Skeletal muscle tissue (tissue), 4 donors: ENCODE data around the gene CUBN. TPM values are rescaled to one million over a fixed set of nuclear protein-coding genes. Genes with fewer than 3 reads are reported as not detected.
A peak's percentile ranks its signal among the peaks of the same experiment; 100 is the strongest.

Experiments used
- H3K27ac ChIP-seq: one replicate; pipeline ENCODE4 v1.7.0; 2013; ENCODE audit warnings: mild to moderate bottlenecking, low read depth, low read length, inconsistent platforms
- H3K27me3 ChIP-seq, 3 donors: one replicate each; pipeline ENCODE4 v1.7.0; 2013; ENCODE audit warnings: low read length in 3 of 3; ENCODE audit not compliant: control insufficient read depth in 3 of 3, insufficient read depth in 3 of 3
- H3K36me3 ChIP-seq, 3 donors: one replicate each; pipeline ENCODE4 v1.7.0; 2013; ENCODE audit warnings: low read length in 3 of 3; ENCODE audit not compliant: control insufficient read depth in 3 of 3, insufficient read depth in 3 of 3
- H3K4me1 ChIP-seq, 3 donors: one replicate each; pipeline ENCODE4 v1.7.0; 2013; ENCODE audit warnings: low read length in 3 of 3, mild to moderate bottlenecking in 3 of 3; ENCODE audit not compliant: control insufficient read depth in 3 of 3, insufficient read depth in 3 of 3
- H3K4me3 ChIP-seq, 3 donors: one replicate each; pipeline ENCODE4 v1.7.0; 2013; ENCODE audit warnings: low read length in 3 of 3
- H3K9ac ChIP-seq, 3 donors: one replicate each; pipeline ENCODE4 v1.7.0; 2013; ENCODE audit warnings: low read length in 3 of 3, mild to moderate bottlenecking in 3 of 3, moderate library complexity in 2 of 3, low read depth in 1 of 3
- H3K9me3 ChIP-seq, 3 donors: one replicate each; pipeline ENCODE4 v1.7.0; 2013; ENCODE audit warnings: low read length in 3 of 3; ENCODE audit not compliant: control insufficient read depth in 3 of 3
- total RNA-seq: library from RNA; depleted of rRNA; stranded (reverse); fragments of >200 nt; gene quantifications from one replicate; pipeline ENCODE4 v1.2.3, GENCODE V29; 2014
- donor health status: Osteomylitis.

CUBN gene
- total RNA-seq, 1 donor from 2014 or later = 4.2 TPM

DNA sequence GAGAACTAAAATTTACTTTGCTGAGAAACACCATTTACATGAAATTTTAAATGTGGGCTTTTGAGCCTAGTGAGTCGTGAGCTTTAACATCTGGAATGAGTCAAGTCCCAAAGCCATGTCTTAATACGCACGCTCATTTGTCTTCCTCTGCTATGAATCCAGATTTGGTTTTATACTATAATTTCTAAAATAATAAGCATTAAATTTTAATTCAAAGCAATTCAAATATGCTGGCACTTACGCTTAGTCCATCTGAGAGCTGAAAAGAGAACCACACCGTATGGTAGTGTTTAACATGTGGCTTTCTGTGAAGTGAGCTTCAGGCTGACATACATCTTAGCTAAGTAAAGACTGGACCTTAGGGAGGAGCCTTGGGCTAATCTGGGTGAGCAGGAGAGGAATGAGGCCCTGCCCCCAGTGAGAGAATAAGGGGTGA, 52.2 kb downstream of the CUBN start:
- no peak overlapping the region for H3K4me3 ChIP-seq
- H3K27ac ChIP-seq = no peak overlapping the region
- H3K9ac ChIP-seq = no peak overlapping the region
- no peaks in the 10 kb centered on the region for H3K9me3 ChIP-seq
- no peaks in the 10 kb centered on the region for H3K36me3 ChIP-seq
- H3K4me1 ChIP-seq = no peaks in the 10 kb centered on the region
- H3K27me3 ChIP-seq = no peaks in the 10 kb centered on the region

DNA sequence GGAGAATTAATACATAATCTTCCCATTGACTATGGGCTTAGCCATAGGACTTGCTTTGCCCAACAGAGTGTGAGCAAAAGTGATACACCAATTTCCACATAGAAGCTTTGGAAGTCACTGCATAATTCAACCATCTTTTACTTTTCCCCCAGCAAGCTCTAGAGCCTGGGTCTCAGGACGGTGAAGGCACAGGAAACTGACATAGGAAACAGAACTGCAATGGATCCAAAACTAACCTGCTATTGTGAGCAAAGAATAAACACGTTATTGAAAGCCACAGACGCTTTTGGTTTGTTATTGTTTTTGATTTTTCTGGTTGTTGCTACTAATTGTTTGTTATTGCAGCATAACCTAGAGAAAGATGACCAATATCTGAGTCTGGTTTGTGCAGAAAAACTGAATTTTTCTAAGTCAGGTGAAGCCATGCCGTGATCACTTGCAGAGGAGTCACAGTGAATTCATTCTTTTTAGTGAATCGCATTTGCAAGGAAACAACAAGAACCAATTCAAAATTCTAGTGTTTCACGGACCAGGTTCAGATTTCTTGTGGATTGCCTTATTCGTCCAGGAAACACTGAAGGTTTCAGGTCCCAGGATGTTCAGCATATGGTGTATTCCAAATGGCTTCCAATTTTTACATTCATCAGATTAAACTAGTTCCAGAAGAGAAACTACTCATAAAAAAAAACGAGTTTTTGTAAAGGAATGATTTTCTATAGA, 52.8 kb downstream of the CUBN start:
- H3K9me3 ChIP-seq = no peaks in the 10 kb centered on the region
- no peak overlapping the region for H3K4me3 ChIP-seq
- H3K27ac ChIP-seq = no peak overlapping the region
- H3K27me3 ChIP-seq = no peaks in the 10 kb centered on the region
- no peak overlapping the region for H3K9ac ChIP-seq
- no peaks in the 10 kb centered on the region for H3K36me3 ChIP-seq
- H3K4me1 ChIP-seq = no peaks in the 10 kb centered on the region

DNA sequence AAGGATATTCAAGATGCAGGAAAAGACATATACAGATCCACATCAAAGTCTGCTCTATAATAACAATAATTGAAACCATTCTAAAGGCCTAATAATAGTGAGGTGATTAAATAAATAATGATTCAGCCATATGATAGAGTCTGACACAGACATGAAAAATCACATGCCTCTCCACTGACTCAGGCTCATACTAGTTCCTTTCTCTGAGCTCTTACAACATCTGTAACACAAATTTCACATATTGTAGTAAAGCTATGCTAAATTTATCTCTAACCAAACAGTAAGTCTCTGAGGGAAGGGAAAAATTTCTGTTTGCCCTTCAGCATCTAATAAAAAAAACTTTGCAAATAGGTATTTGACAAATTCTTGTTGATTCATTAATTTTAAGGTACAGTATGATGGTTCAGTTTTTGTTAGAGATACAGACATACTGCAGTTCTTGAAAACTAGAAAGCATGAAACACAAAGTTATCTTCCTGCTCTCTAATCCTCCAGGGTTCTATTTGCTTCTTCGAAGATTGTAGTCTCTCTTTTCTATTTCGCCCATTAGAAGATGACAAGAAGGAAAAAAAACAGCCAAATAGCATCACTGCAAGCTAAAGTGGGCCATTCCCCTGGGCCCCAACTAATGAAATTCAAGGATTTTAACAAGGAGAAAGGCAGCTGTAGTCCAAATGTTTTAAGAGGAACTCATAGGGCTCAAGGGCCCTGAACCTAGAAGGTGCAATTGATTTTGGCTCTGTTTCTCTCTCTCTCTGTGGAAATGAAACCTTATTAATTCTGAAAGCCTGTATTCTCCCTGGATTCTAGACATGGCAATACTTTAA, 53.9 kb downstream of the CUBN start:
- H3K4me3 ChIP-seq = no peak overlapping the region
- H3K9me3 ChIP-seq = no peaks in the 10 kb centered on the region
- no peaks in the 10 kb centered on the region for H3K36me3 ChIP-seq
- no peak overlapping the region for H3K9ac ChIP-seq
- peak overlapping the region; percentile 54 for H3K27ac ChIP-seq
- H3K27me3 ChIP-seq = no peaks in the 10 kb centered on the region
- no peaks in the 10 kb centered on the region for H3K4me1 ChIP-seq

DNA sequence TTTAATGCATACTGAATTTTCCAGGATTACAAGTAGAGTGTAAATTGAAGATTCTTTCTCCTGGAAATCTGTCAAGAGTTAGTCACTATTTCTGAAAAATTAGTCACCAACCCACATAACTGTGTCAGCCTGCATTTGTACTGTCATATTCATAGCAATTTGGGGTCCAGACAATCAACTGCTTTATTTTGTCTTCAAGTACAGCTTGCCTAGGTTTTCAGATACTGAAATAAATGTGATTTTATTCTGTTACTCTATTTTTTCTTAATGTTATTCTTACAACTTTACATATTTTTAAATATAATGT, 55.1 kb downstream of the CUBN start:
- Histone ChIP-seq H3K27ac (no peak overlapping the region), H3K36me3 (no peaks in the 10 kb centered on the region), H3K4me3 (no peak overlapping the region), H3K27me3 (no peaks in the 10 kb centered on the region), H3K9me3 (no peaks in the 10 kb centered on the region), H3K9ac (no peak overlapping the region), H3K4me1 (no peaks in the 10 kb centered on the region)

DNA sequence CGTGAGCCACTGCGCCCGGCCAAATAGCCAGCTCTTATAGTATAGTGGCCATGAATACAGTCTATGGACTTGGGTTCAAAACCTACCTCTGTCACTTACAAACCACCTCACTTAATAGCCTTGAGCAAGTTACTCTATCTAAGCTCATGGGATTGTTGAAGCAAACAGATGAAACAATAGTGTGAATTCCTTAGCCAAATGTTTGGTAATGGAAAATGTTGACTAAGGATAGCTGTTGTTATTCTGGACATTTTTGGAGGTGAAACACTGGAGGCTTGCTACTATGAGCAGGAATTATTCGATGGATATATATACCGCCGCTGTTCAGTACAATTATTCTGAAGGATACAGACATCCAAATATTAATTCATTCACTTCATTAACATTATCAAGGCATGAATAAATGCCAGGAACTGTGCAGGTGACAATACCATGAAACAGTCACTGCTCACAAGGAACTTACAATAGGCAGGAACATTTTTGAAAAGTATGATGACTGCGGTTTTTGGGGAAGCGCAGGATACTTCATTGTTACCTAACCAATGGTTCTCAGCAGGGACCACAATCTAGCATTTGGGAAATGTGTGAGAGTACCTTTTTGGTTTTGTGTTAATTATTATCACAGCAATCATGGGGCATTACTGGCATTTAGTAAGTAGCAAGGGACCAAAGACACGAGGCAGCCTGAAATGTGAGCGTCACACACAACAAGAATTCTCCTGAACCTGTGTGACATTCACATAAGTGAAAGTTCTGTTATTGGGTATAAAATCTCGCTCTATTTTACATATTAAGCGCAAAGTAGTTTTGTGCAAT, 55.7 kb downstream of the CUBN start:
- H3K4me1 ChIP-seq = no peaks in the 10 kb centered on the region
- no peak overlapping the region for H3K4me3 ChIP-seq
- no peak overlapping the region for H3K9ac ChIP-seq
- H3K27me3 ChIP-seq = no peaks in the 10 kb centered on the region
- no peaks in the 10 kb centered on the region for H3K36me3 ChIP-seq
- H3K27ac ChIP-seq = no peak overlapping the region
- no peaks in the 10 kb centered on the region for H3K9me3 ChIP-seq

DNA sequence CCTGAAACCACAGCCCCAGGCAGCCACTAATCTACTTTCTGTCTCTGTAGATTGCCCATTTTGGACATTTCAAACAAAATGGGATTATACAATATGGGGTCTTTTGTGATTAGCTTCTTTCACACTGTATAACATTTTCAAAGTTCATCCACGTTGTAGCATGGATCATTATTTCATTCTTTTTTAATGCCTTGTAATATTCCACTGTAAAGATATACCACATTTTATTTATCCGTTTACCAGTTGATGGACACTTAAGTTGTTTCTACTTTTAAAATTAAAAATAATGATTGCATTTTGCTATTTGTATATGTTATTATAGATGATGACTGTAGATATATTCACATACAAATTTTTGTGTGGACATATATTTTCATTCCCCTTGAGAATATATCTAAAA, 60.7 kb downstream of the CUBN start:
- Histone ChIP-seq H3K27ac (no peak overlapping the region), H3K9ac (no peak overlapping the region), H3K4me3 (no peak overlapping the region), H3K9me3 (no peaks in the 10 kb centered on the region), H3K27me3 (no peaks in the 10 kb centered on the region), H3K36me3 (no peaks in the 10 kb centered on the region), H3K4me1 (no peaks in the 10 kb centered on the region)

DNA sequence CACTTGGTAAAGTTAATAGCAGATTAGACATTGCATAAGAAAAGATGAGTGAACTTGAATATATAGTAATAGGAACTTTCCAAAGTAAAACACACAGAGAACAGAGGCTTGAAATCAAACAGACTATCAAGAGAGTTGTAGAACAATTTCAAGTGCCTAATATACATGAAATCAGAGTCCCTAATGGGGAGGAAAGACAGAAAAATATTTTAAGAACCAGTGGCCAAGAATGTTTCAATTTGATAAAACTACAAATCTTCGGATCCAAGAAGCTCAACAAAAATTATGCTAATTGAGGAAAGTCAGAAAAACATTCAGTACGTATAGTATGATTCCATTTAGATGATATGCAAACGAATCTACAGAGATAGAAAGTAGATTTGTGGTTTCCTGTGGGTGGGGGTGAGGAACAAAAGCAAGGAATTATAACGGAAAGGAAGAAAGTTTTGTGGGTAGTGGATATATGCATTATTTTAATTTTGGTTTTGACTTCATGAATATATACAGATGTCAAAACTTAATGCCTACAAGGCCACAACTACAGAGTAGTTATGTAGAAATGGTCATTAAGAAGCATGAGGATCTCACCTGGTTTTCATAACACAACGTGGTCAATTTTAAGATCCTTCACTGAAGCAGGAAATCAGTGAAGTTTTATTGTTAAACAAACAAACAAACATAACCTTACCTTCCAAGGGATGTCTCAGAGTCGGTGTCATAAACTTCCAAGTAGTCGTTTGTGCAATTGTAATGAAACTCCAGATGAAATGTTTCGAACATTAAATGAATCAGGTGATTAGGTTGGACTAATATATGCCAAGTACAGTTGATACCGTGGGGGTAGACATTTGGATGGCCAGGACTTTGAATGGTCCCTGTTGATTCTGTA, 62.0 kb downstream of the CUBN start:
- Histone ChIP-seq H3K9me3 (no peaks in the 10 kb centered on the region), H3K9ac (no peak overlapping the region), H3K27ac (no peak overlapping the region), H3K27me3 (no peaks in the 10 kb centered on the region), H3K4me1 (peaks cover 4 to 6% (median 4%) of the 10 kb centered on the region in 3 donors), H3K36me3 (no peaks in the 10 kb centered on the region), H3K4me3 (no peak overlapping the region)

DNA sequence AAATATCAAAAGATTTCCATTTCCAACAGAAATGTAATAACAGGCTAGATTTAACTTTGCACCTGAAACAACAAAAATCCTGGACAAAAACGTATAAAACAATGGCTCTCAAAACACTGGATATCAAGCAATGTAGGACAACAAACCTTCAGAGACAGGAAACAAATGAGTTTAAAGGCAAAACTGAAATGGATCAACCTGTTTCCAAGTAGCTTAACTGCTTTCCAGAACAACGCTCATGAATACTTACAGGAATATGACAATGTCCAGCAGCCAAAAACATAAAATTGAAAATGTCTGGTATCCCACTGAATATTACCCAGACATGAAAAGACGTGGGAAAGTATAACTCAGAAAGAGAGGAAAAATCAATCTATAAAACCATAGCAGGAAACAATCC, 62.8 kb downstream of the CUBN start:
- H3K9me3 ChIP-seq = no peaks in the 10 kb centered on the region
- H3K36me3 ChIP-seq = no peaks in the 10 kb centered on the region
- H3K4me3 ChIP-seq = no peak overlapping the region
- no peak overlapping the region for H3K27ac ChIP-seq
- H3K4me1 ChIP-seq = peaks cover 4 to 8% (median 4%) of the 10 kb centered on the region in 3 donors
- no peaks in the 10 kb centered on the region for H3K27me3 ChIP-seq
- H3K9ac ChIP-seq = no peak overlapping the region

DNA sequence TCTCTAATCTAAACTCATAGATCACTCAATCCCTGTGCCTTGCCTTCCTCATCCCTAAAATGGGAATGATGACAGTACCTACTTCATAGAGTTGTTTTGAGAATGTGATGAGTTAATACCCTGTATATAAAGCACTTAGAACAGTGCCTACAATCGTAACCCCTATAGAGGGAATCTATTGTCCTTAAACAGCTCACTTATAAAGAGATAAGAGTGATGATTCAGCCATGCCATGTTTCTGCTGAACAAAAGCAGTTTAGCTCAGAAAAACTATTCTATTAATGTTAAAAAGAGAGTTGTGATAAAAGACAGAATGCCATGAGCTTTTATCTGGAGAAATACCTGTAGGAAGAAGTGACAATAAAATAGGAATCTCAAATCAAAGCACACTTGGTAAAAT, 63.6 kb downstream of the CUBN start:
- Histone ChIP-seq H3K9ac (no peak overlapping the region), H3K4me3 (no peak overlapping the region), H3K27me3 (no peaks in the 10 kb centered on the region), H3K36me3 (no peaks in the 10 kb centered on the region), H3K9me3 (no peaks in the 10 kb centered on the region), H3K4me1 (peaks cover 4 to 8% (median 4%) of the 10 kb centered on the region in 3 donors), H3K27ac (no peak overlapping the region)
